Left colon (tissue), 2 donors: ENCODE data around the gene MLNR. TPM values are rescaled to one million over a fixed set of nuclear protein-coding genes. Genes with fewer than 3 reads are reported as not detected.

ENCODE experiments used
- ATAC-seq: fragments of 200-7000 bp; cut with Tn5 transposase; one replicate; pipeline ENCODE4 v1.9.1; 2020; ENCODE audit warnings: mild to moderate bottlenecking, moderate library complexity
- DNase-seq, 2 donors: peaks; one replicate each; pipeline ENCODE4 v3.0.0-alpha.2; 2020
- intact Hi-C, 2 donors: fragments of 100-400 bp; cut with DNase I in 1 of 2; cut with micrococcal nuclease in 1 of 2; formaldehyde crosslinking; loops; one replicate each; pipeline versions ENCODE4 v1.11.2 to v1.14.0; 2022; cut with DNase I, micrococcal nuclease
- total RNA-seq, 2 donors: library from RNA; stranded (reverse); fragmentation: NEBNext Ultra II Directional; extraction: Animal tissue kit (Norgen Biotek cat#: 25700); gene quantifications; one replicate each; pipeline ENCODE4 v1.2.1, GENCODE V29; 2021
- donor health status: DM: no; HTN: no; CAD: no.
- donor health status: DM: yes; HTN: yes; CAD: no.

Gene MLNR
- total RNA-seq, 2 donors from 2014 or later, result not detected

DNA sequence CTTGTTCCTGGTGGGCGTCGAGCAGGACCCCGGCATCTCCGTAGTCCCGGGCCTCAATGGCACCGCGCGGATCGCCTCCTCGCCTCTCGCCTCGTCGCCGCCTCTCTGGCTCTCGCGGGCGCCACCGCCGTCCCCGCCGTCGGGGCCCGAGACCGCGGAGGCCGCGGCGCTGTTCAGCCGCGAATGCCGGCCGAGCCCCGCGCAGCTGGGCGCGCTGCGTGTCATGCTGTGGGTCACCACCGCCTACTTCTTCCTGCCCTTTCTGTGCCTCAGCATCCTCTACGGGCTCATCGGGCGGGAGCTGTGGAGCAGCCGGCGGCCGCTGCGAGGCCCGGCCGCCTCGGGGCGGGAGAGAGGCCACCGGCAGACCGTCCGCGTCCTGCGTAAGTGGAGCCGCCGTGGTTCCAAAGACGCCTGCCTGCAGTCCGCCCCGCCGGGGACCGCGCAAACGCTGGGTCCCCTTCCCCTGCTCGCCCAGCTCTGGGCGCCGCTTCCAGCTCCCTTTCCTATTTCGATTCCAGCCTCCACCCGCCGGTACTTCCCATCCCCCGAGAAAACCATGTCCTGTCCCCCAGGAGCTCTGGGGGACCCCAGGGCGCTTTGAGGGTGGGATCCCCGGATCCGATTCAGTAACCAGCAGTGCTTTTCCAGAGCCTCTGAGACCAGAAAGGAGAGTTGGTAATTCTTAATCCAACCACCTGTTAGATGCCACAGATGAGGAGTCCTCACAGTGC is 885 bp downstream of the MLNR start:
- intact Hi-C loops, result no loop called here
- DNase-seq (no peak), ATAC-seq (no peak)

- no peak for ATAC-seq
- DNase-seq, result no peak
- intact Hi-C loops, result no loop called here
Measured at GRCh38 chr13:49221590-49221965, 1.4 kb downstream of the MLNR start.

- no peak for ATAC-seq
- no peak for DNase-seq
- intact Hi-C loops, result no loop called here
Measured at GRCh38 chr13:49225223-49226042, 5.3 kb downstream of the MLNR start.

DNA sequence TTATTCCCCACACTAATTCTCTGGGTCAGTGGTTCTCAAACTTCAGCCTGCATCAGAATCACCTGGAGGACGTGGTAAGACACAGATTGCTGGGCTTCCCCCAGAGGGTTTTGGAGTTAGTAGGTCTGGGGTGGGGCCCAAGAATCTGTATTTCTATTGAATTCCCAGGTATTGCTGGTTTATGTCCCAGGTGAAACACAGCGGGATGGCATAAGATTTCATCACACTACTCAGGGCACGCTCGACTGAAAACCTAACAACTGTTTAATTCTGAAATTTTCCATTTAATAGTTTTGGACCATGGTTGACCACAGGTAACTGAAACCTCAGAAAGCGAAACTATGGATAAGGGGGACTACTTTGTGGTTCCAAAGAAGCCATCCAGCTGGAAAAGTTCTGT is 6.5 kb downstream of the MLNR start:
- no peak for DNase-seq
- ATAC-seq, result no peak
- intact Hi-C loops, result no loop called here

DNA sequence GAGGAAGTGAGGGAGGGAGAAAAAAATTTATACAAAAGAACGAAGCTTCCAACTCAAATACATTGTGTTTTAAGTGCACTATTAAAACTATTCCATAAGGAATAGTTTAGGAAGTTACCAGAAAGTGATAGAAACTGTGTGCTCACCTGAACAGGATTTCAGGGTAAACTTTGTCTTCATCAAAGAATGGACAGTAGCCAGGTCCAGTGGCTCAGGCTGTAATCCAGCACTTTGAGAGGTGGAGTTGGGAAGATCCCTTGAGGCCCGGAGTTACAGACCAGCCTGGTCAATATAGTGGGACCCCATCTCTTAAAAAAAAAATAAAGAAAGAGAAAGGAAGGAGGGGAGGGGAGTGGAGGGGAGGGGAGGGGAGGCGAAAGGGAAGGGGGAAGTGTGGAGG is 14.6 kb downstream of the MLNR start:
- intact Hi-C loops, result no loop called here
- ATAC-seq (no peak), DNase-seq (no peak)

DNA sequence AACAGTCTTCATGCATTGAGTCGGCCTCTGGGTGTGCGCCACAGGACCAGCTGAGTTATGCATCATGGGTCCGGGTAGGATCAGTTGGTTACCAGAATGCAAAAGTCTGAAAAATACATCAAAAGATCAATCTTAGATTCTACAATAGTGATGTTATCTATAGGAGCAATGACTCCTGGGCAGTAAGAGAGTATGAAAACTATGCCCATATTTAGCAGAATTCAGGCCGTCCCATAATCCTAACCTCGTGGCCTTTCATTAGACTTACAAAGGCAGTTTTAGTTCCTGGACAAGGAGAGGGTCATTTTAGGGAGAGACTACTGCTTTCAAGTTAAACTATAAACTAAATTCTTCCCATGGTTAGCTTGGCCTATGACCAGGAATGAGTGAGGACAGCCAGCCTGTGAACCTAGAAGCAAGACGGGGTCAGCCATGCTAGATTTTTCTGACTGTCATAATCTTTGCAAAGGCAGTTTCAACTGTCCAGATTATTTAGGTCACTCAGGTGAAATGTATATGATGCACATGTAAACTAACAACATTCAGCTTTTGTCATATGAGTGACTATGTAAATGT is 15.8 kb downstream of the MLNR start:
- intact Hi-C loops, result no loop called here

GRCh38 chr13:49238621-49239020 is 18.5 kb downstream of the MLNR start:
- no peak for DNase-seq
- ATAC-seq, result no peak
- intact Hi-C loops, result no loop called here

More for the DNA sequence above, 15.8 kb downstream of the MLNR start:
- no peak for DNase-seq
- ATAC-seq, result no peak

GRCh38 chr13:49240017-49240416 is 19.9 kb downstream of the MLNR start:
- intact Hi-C loops, result no loop called here
- DNase-seq, result no peak
- peak; percentile 83 for ATAC-seq

DNA sequence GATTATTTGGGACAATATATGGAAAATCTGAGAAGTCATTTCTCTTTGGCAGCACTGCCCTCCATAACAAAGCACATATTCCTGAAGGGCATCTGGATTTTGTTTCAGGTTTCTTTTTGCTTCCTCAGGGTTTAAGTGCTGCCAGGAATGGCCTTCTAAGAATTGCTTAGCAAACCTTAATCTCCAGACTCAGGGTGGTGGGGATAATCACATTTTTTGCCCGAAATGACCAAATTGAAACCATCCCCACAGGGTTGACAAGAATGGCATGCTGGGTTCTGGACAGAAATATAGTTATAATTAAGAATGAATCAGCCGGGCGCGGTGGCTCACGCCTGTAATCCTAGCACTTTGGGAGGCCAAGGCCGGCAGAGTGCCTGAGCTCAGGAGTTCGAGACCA is 21.2 kb downstream of the MLNR start:
- DNase-seq (no peak), ATAC-seq (no peak)
- intact Hi-C loops, result no loop called here

DNA sequence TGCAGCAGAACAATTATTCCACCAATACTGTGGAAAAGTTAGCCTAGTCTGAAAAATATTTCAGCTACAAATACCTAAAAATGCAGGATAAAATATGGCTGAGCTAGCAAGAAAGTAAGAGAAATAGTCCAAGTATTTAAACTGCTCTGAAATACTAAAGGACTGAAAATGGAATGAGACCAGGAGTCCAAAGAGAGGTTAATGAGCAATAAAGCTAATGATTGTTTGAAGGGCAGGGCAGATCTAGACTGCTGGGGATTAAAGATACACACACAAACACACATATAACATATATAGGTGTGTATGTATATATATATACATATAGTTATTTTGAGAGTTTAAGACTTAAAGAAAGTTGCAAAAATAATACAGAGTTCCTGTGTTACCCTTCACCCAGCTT is 25.0 kb downstream of the MLNR start:
- ATAC-seq (no peak), DNase-seq (no peak)
- intact Hi-C loops, result no loop called here

DNA sequence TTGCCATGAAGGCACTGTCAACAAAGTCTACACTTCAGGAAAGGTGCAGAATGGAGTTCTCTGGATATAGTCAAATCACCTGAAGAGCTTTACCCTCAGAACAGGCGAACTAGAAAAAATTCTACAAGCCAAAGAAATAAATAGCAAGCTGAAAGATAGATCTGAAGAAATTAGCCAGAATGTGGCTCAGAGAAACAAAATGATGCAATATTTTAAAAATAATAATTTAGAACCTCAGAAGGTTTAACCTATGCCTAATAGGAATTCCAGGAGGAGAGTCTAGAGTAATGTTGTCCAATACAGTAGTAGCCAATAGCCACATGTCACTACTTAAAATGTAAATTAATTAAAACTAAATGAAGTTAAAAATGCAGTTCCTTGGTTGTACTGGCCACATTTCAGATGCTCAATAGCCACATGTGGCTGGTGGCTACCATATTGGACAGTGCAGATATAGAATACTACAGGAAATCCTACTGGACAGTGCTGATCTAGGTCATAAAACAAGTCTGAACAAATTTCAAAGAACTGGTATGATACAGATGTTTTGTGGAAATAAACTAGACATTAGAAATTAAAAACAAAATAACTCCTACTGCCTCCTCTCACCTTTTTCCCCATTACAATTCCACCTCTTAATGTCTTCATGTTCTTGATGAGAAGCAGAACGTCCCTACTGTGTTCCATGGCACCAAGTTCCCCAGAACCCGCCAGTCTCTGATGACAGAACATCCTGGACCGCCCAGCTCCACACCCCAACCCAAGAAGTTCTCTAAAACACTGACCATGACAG is 26.9 kb downstream of the MLNR start:
- intact Hi-C loops, result no loop called here

DNA sequence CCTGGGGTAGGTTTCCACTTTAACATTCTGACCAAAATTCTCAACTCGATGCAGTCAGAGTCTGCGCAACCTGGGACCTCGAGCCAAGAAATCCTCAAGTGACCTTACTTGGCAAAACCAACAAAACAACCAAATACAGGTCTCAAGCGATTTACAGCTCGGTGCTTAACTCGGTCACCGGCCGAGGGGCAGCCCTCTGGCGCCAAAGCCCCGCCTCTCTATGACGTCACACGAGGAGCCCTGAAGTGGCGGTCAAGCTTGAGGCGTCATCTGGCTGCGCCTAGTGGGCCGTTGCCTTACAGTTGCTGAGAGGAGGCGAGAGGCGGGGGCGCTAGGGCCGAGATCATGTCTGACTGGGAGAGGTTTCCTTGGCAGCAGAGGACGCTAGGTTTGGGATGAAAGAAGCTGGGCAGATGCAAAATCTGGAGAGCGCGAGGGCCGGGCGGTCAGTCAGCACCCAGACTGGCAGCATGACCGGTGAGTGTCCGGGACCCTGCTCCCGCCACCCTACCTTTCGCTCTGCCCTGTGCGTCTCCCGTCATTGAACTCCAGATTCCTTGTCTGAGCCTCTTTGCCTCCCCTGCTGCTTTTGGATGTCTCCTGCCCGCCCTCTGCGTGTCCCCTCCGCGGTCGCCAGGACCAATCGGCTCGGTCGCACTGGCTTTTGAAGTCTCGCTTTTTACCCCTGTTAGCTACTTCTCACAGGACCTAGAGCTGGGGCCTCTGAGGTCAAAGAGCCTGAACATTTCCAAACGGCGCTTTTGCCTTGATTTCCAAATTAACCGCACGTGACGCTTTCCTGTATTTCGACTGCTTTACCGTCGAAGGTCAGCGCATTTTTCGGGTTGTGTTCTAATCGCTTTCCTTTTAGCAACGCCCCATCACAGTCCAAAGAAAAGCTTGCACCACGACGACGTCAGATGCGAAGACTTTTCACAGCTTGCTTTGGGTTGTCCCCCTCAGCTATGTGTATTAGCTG is 27.8 kb downstream of the MLNR start, which contains the start of gene CDADC1:
Gene CDADC1, plus strand, starts transcription at position 283 of the 979 bp plus-strand sequence. Its CDS starts 113 bp downstream, at position 396.
- ATAC-seq, result peak; percentile 98
- DNase-seq, result peak; percentile 98 to 99
- intact Hi-C loops, result no loop called here

More for the DNA sequence above, 26.9 kb downstream of the MLNR start:
- ATAC-seq (peak; percentile 57), DNase-seq (no peak)

DNA sequence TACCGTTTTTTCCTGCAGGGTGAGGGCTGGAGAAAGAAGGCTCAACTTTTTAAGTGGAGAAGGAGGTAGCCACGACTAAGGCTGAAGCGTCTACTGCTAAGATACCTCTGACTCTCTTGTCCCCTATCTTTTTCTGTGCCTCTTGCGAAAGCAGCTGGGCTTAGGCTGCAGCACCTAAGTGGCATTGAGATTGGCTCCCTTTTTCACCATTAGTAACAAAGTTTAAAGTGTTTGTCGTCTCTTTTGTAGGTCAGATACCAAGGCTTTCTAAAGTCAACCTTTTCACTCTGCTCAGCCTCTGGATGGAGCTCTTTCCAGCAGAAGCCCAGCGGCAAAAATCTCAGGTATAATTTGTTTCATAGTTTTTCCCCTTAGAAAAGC is 28.5 kb downstream of the MLNR start:
- intact Hi-C loops, result no loop called here
- peak; percentile 18 for ATAC-seq
- DNase-seq, result no peak

- intact Hi-C loops, result no loop called here
Measured at GRCh38 chr13:49251326-49251725, 31.2 kb downstream of the MLNR start.

GRCh38 chr13:49253310-49253709 is 33.2 kb downstream of the MLNR start:
- ATAC-seq (peak; percentile 86), DNase-seq (no peak)
- intact Hi-C loops, result no loop called here

More at GRCh38 chr13:49251326-49251725, 31.2 kb downstream of the MLNR start:
- no peak for DNase-seq
- no peak for ATAC-seq

DNA sequence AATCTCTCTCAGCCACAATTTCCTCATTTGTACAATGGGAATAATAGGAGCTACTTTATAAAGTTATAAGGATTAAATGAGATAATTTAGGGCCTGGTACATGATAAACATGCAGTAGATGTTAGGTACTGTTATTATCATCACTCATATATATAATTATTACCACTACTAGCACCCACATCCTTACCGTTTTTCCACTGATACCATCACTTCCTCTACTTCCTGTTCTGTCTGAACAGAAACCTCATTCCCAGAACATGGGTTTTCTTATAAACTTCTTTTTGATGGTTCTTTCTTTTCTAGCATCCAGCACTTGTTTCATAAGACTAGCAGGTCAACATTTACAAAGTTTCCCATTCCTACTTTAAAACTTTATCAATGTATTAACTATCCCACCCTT is 33.9 kb downstream of the MLNR start:
- intact Hi-C loops, result no loop called here
- DNase-seq (no peak), ATAC-seq (no peak)

DNA sequence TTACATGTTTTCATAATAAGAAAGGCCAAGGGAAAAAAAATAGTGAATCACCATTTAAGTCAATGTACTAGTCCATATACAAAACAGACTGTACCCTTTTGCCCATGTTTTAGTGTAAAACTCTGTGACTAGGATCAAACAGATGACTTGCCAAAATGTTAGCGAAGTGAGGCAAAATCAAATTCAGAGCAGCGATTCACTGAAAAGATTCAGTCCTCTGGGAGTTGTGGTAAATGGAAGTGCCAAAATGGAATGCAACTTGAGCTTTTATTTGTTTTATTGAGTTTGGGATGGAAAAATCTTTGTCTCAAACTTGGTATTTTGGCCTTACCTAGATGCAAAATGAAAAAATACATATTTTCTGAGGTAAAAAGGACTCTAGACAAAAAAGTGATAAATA is 36.7 kb downstream of the MLNR start:
- intact Hi-C loops, result no loop called here
- ATAC-seq (no peak), DNase-seq (no peak)
